Activated CD8-positive, alpha-beta memory T cell treated with anti-CD3 and anti-CD28 coated beads for 36 hours (primary cell): ENCODE measurements around the gene FABP2. TPM values are rescaled to one million over a fixed set of nuclear protein-coding genes. Genes with fewer than 3 reads are reported as not detected.
"Not testable (repeated sequence)": the region's sequence is repeated elsewhere in the genome, so short reads cannot be mapped to it uniquely, and the experiment has no call there.

Experiments used
- CTCF ChIA-PET: fragments of 350-600 bp; sonication (Branson Sonifier 250); formaldehyde crosslinking; loops from one replicate; lab custom pipeline; 2021; ENCODE audit warnings: antibody characterized with exemption; lab: Charles Lee
- POLR2A ChIA-PET: fragments of 350-600 bp; sonication (Branson Sonifier 250); formaldehyde crosslinking; loops from one replicate; lab custom pipeline; 2021; ENCODE audit warnings: antibody characterized with exemption; lab: Charles Lee
- total RNA-seq, 2 experiments: library from RNA; stranded (reverse); gene quantifications; one replicate each; pipeline ENCODE4 v1.2.3, GENCODE V29; 2021

Gene FABP2
- total RNA-seq, 2 experiments from 2014 or later, result not detected

DNA sequence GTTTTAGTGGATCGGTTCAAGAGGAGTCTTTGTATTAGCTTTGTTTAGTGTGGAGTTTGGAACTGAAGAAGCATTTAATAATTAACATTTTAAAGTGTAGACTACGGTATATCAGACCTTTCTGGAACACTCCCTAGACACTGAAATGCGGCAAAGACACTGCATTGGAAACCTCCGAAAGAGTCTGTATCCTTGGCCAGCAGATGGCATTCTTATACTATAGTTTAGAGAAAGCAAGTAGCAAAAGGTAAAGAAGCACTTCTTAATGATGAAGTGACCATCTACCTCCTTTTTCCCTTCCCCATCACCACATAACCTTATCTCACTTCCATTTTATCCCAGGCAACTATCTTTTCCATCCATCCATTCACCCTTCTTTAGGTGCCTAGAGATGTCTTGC is 7.6 kb downstream of the FABP2 start:
- CTCF ChIA-PET, result no interaction called here
- POLR2A ChIA-PET, result no interaction called here

DNA sequence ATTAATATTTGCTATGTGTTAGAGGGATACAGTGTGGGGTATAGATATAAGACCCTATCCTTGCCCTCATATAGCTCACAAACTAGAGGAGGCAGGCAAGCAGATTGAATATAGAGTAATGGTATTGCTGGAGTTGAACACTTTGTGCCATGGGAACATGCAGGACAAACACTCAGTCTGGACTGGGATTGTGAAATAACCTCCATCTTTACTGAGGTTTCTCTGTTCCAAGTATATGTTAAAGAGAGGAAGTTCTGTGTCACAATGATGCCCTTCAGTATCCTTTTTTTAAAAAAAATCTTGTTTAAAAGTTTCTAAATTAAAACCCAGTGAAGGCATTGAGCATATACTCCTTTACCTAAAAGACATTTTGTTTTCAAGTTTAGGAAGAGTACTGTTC is 8.7 kb downstream of the FABP2 start:
- ChIA-PET POLR2A (interaction anchor here (0.6 kb wide), 1 partner anchor 577 kb away, joined by 11 read pairs; no protein-coding TSS in a partner anchor), CTCF (no interaction called here)

DNA sequence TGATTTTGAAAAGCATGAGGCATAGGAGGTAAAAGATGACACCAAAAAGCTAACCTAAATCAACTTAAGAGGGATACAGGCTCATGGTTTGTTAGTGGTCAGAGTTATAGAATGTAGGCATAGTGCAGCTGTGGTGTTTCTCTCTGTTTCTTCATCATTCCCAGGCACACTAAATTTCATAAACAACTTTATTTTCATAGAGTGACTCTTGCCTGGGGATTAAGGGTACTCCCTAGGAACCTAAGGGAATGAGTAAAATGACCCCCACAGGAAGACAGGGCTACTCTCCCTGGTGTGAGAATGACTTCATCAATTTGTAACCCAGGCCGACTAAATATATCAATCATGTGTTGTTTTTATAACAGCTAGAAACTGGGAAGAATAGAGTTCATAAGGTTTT is 11.1 kb downstream of the FABP2 start:
- CTCF ChIA-PET, result no interaction called here
- POLR2A ChIA-PET, result no interaction called here

DNA sequence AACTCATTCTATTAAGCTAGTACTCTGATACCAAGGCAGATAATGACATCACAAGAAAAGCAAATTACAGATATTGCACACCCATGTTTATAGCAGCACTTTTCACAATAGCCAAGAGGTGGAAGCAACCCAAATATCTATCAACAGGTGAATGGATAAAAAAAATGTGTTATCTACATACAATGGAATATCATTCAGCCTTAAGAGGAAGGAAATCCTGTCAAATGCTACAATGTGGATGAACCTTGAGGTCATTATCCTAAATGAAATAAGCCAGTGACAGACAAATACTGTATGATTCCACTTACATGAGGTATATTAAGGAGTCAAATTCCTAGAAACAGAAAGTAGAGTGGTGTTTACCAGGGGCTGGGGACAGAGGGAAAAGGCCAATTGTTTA is 14.3 kb downstream of the FABP2 start:
- POLR2A ChIA-PET, result no interaction called here
- CTCF ChIA-PET, result no interaction called here

DNA sequence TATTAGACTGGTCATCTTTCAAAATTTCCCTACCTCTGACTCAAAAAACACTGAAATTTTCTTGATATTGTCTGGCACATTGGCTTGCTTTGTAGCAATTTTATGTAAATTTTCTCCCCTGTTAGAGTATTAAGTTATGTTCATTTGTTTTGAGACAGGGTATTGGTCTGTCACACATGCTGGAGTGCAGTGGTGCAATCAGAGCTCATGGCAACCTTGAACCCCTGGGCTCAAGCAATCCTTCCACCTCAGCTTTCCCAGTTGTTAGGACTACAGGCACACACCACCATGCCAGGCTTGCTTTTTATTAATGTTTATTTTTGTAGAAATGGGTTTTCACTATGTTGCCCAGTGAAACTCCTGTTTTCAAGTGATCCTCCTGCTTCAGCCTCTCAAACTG is 17.5 kb downstream of the FABP2 start:
- ChIA-PET CTCF (no interaction called here), POLR2A (no interaction called here)

- POLR2A ChIA-PET, result no interaction called here
These were observed 18.2 kb downstream of the FABP2 start for GRCh38 chr4:119303587-119304305.

GRCh38 chr4:119302073-119302832 is 19.7 kb downstream of the FABP2 start:
- POLR2A ChIA-PET, result no interaction called here
- CTCF ChIA-PET, result no interaction called here

More at GRCh38 chr4:119303587-119304305, 18.2 kb downstream of the FABP2 start:
- CTCF ChIA-PET, result no interaction called here

DNA sequence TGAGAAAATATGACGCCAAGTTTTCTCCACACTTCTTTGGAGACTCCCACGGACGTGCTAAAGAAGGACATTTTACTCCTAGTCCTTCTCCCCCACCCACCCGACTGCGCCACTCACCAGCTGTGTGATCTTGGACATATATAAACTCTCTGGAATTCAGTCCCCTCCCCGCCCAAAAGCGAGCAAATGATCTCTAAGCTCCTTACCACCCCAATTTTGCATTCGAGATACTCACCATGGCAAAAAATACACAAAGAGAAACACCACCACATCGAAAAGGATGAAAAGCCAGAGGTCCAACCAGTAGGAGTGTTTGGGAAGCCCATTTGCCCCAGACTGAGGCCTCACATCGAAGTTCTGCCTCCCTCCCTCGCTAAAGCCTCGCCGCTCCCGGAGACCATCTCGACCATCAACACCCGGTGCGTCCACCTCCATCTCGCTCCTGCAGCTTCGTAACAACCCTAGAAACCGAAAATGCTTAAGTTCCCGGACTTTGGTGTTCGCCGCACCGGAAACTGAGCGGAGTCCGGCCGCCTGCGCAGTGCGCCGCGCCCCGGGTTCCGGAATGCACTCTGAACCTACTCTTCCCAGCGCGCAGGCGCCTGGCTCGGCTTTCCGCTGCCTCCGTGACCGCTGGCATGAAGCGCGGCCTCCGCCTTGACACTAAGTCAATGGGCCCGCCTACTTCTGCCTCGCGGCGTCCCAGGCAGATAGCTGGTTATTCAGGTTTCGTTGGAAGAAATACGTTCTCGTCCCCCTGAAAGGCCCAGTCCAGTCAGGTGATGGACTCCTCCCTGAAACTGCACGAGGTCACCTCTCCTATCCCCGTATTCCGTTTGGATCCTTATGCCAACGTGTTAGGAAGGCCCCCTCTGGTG is 21.6 kb downstream of the FABP2 start:
- ChIA-PET POLR2A (interaction anchor here (0.7 to 1.5 kb wide), 5 partner anchors 87 to 155 kb away, joined by 3 to 7 read pairs (median 3); partner anchors contain the start of gene USP53), CTCF (interaction anchor here (0.7 to 2.2 kb wide), 3 partner anchors 50 to 259 kb away, joined by 3 to 8 read pairs (median 3); partner anchors contain the start of gene USP53)

- CTCF ChIA-PET, result interaction anchor here (0.7 to 2.2 kb wide), 3 partner anchors 49 to 258 kb away, joined by 3 to 8 read pairs (median 3); partner anchors contain the start of gene USP53
- POLR2A ChIA-PET, result interaction anchor here (0.7 to 1.5 kb wide), 4 partner anchors 87 to 155 kb away, joined by 3 to 7 read pairs (median 4); partner anchors contain the start of gene USP53
These were observed 22.2 kb downstream of the FABP2 start for GRCh38 chr4:119299741-119300100.

- CTCF ChIA-PET, result interaction anchor here (1.3 to 2.2 kb wide), 2 partner anchors 86 to 258 kb away, joined by 3 to 8 read pairs; partner anchors contain the start of gene USP53
- POLR2A ChIA-PET, result interaction anchor here (1.1 kb wide), 1 partner anchor 156 kb away, joined by 6 read pairs; no protein-coding TSS in a partner anchor
These were observed 22.7 kb downstream of the FABP2 start for GRCh38 chr4:119299260-119299671.

GRCh38 chr4:119297795-119298194 is 24.1 kb downstream of the FABP2 start:
- ChIA-PET POLR2A (no interaction called here), CTCF (no interaction called here)

GRCh38 chr4:119296356-119296755 is 25.6 kb downstream of the FABP2 start:
- ChIA-PET POLR2A (no interaction called here), CTCF (interaction anchor here (1.5 kb wide), 1 partner anchor 255 kb away, joined by 3 read pairs; no protein-coding TSS in a partner anchor)

- ChIA-PET POLR2A (no interaction called here), CTCF (interaction anchor here (1.1 kb wide), 1 partner anchor 248 kb away, joined by 6 read pairs; no protein-coding TSS in a partner anchor)
These were observed 31.3 kb downstream of the FABP2 start for GRCh38 chr4:119290598-119290997.

DNA sequence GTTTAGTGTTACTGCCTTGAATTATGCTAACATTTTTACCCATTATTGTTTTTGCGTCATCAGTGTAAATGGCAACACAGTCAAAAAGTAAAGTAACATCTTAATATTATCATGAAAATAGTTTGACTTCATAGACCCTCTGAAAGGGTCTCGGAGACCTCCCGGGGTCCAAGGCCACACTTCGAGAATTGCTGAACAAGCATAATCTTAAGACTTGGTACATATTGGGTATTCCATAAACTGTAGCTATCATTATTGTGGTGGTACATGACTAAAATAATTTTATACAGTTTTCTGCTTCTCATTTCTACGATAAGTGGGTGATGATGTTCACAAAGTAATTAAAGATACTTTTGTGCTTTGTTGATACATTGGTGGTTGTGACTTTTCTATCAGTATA is 32.6 kb downstream of the FABP2 start:
- ChIA-PET POLR2A (no interaction called here), CTCF (no interaction called here)

DNA sequence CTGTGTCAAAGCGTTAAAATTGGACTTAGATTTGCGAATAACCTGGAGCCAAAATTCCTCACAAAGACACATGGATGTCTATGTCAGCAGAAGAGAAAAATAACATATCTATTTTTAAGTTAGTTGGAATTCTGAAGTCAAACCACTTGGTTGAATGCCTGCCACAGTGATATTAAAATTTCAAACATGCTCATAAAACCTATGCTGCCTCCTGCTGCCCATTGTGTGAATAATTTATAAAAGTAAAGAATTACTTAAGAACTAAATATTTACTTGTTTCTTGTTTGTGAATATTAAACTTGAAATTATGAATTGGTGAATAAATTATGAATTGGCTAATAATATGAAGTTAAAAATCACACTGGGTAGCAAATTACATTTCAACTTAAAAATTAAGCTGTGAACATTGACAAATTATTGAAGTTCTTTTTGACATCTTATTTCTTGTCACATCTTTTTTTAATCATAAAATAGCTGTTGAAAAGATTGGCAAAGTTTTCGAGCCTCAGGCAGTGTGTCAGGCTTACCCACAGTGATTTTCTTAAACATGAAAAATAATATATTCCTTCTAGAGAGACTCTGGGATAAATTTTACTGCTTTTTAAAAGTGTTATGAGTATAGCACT is 35.4 kb downstream of the FABP2 start:
- ChIA-PET POLR2A (interaction anchor here (0.6 kb wide), 1 partner anchor 1547 kb away, joined by 9 read pairs; no protein-coding TSS in a partner anchor), CTCF (interaction anchor here (1.0 kb wide), 1 partner anchor 244 kb away, joined by 3 read pairs; no protein-coding TSS in a partner anchor)

DNA sequence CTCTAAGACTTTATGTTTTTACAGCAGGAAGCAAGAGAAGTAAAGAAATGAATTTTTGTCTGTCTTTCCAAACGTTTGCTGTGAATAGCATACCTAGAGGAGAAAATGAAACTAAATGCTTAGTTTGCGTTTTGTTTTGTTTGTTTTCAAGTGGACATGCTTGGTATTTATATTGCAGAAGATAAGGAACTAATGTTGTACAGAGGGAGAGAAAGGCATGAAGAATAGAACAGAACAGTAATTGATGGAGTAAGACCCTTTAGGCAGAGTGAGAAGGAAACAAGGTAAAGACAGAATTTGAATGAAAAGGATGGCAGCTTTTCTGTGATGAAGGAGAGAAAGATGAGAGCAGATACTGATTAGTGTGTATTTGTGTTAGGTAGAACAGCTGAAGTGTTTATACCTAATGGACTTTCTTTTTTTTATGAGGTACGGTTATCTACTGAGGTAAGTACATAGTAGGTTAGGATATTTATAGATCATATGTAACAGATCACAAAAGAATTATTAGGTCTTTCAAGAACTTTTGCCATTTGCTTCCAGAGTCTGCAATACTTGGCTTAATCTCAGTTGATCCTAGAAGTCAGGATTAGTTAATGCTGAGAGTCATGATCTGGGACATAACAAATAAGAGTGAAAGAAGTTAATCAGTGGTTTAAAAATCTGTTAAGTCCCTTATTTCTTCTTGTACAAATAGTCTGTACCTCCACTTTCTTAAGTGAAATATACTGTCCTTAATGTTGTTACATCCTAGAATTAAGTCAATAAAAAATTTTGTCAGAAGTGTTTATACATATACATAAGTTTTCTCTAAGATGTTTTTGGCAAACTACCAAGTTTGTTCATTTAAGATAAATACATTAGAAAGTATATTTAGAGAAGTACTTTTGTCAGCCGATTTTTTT is 36.8 kb downstream of the FABP2 start:
- ChIA-PET POLR2A (no interaction called here), CTCF (no interaction called here)

GRCh38 chr4:119281393-119281792 is 40.5 kb downstream of the FABP2 start:
- ChIA-PET CTCF (no interaction called here), POLR2A (no interaction called here)

- CTCF ChIA-PET, result not testable (repeated sequence)
These were observed 42.0 kb downstream of the FABP2 start for GRCh38 chr4:119279945-119280344.

More at GRCh38 chr4:119279945-119280344, 42.0 kb downstream of the FABP2 start:
- POLR2A ChIA-PET, result not testable (repeated sequence)
